ENCODE data around the gene YPEL5.

DNA sequence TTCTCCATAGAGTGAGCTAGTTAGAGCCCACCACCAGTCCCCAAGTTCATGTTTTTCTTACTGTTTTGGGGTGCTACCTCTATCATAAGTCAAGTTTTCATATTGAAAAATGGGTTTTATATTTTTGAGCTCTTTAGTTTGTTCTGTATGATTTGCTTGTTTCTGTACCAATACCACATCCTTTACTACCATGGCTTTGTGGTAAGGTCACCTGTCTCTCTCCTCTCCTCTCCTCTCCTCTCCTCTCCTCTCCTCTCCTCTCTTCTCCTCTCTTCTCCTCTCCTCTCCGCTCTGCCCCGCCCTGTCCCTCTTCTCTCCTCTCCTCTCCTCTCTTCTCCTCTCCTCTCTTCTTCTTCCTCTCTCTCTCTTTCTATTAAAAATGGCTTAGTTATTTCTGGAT is 62.4 kb downstream of the YPEL5 start:
- TF ChIP-seq, protein P1, sequence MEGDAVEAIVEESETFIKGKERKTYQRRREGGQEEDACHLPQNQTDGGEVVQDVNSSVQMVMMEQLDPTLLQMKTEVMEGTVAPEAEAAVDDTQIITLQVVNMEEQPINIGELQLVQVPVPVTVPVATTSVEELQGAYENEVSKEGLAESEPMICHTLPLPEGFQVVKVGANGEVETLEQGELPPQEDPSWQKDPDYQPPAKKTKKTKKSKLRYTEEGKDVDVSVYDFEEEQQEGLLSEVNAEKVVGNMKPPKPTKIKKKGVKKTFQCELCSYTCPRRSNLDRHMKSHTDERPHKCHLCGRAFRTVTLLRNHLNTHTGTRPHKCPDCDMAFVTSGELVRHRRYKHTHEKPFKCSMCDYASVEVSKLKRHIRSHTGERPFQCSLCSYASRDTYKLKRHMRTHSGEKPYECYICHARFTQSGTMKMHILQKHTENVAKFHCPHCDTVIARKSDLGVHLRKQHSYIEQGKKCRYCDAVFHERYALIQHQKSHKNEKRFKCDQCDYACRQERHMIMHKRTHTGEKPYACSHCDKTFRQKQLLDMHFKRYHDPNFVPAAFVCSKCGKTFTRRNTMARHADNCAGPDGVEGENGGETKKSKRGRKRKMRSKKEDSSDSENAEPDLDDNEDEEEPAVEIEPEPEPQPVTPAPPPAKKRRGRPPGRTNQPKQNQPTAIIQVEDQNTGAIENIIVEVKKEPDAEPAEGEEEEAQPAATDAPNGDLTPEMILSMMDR (IDR thresholded peaks at IDR 0.05), result no peak
- TF ChIP-seq POLR2A (IDR thresholded peaks at IDR 0.05; ENCODE audit: low read length), result no peak
- TF ChIP-seq, protein P2, sequence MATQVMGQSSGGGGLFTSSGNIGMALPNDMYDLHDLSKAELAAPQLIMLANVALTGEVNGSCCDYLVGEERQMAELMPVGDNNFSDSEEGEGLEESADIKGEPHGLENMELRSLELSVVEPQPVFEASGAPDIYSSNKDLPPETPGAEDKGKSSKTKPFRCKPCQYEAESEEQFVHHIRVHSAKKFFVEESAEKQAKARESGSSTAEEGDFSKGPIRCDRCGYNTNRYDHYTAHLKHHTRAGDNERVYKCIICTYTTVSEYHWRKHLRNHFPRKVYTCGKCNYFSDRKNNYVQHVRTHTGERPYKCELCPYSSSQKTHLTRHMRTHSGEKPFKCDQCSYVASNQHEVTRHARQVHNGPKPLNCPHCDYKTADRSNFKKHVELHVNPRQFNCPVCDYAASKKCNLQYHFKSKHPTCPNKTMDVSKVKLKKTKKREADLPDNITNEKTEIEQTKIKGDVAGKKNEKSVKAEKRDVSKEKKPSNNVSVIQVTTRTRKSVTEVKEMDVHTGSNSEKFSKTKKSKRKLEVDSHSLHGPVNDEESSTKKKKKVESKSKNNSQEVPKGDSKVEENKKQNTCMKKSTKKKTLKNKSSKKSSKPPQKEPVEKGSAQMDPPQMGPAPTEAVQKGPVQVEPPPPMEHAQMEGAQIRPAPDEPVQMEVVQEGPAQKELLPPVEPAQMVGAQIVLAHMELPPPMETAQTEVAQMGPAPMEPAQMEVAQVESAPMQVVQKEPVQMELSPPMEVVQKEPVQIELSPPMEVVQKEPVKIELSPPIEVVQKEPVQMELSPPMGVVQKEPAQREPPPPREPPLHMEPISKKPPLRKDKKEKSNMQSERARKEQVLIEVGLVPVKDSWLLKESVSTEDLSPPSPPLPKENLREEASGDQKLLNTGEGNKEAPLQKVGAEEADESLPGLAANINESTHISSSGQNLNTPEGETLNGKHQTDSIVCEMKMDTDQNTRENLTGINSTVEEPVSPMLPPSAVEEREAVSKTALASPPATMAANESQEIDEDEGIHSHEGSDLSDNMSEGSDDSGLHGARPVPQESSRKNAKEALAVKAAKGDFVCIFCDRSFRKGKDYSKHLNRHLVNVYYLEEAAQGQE (IDR thresholded peaks at IDR 0.05), result no peak
- no peak for TF ChIP-seq EP300 (IDR thresholded peaks at IDR 0.05)
- TF ChIP-seq, protein P3, sequence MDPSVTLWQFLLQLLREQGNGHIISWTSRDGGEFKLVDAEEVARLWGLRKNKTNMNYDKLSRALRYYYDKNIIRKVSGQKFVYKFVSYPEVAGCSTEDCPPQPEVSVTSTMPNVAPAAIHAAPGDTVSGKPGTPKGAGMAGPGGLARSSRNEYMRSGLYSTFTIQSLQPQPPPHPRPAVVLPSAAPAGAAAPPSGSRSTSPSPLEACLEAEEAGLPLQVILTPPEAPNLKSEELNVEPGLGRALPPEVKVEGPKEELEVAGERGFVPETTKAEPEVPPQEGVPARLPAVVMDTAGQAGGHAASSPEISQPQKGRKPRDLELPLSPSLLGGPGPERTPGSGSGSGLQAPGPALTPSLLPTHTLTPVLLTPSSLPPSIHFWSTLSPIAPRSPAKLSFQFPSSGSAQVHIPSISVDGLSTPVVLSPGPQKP (IDR thresholded peaks at IDR 0.05; ENCODE audit: low read depth, low read length), result no peak
- no peak for TF ChIP-seq HDAC2 (IDR thresholded peaks at IDR 0.05)
- TF ChIP-seq, protein P4, sequence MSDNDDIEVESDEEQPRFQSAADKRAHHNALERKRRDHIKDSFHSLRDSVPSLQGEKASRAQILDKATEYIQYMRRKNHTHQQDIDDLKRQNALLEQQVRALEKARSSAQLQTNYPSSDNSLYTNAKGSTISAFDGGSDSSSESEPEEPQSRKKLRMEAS (IDR thresholded peaks at IDR 0.05), result no peak
- no peak for TF ChIP-seq KDM1A (IDR thresholded peaks at IDR 0.05; ENCODE audit: low read depth)
- no peak for TF ChIP-seq RNF2 (IDR thresholded peaks at IDR 0.05; ENCODE audit: borderline replicate concordance, low read depth)
- TF ChIP-seq KDM5A (IDR thresholded peaks at IDR 0.05), result no peak
- no peak for TF ChIP-seq POLR2AphosphoS2 (conservative IDR thresholded peaks at IDR 0.05; ENCODE audit: low read length)
- TF ChIP-seq NFE2L2 (conservative IDR thresholded peaks at IDR 0.05; ENCODE audit: low read length), result no peak
- no peak for TF ChIP-seq CBX8 (IDR thresholded peaks at IDR 0.05)
